ENCODE data around the gene IFTAP.
A peak's percentile ranks its signal among the peaks of the same experiment; 100 is the strongest.
"Not testable (repeated sequence)": the region's sequence is repeated elsewhere in the genome, so short reads cannot be mapped to it uniquely, and the experiment has no call there.

IFTAP gene

GRCh38 chr11:36594316-36594989 is at the start of gene IFTAP:
IFTAP (plus strand) TSS chr11:36594502; CDS start chr11:36610104, 15,602 bp downstream.
- TF ChIP-seq GATA1 (IDR thresholded peaks at IDR 0.05; ENCODE audit: low read depth, low read length) (no peak), POLR2A (IDR thresholded peaks at IDR 0.05; ENCODE audit: low read length) (peak; percentile 42)
- DNase-seq: peak; percentile 79 to 86

GRCh38 chr11:36550385-36551115 is 43.8 kb upstream of the IFTAP start:
- no peak for DNase-seq
- TF ChIP-seq GATA1 (IDR thresholded peaks at IDR 0.05; ENCODE audit: low read depth, low read length): no peak
- no peak for TF ChIP-seq POLR2A (IDR thresholded peaks at IDR 0.05; ENCODE audit: low read length)

- not testable (repeated sequence) for DNase-seq
These were observed 36.9 kb upstream of the IFTAP start for GRCh38 chr11:36557390-36557789.

- no peak for DNase-seq
These were observed 36.3 kb upstream of the IFTAP start for GRCh38 chr11:36557991-36558390.

GRCh38 chr11:36558571-36559413 is 35.5 kb upstream of the IFTAP start:
- TF ChIP-seq GATA1 (IDR thresholded peaks at IDR 0.05; ENCODE audit: low read depth, low read length): no peak
- TF ChIP-seq POLR2A (IDR thresholded peaks at IDR 0.05; ENCODE audit: low read length): no peak
- no peak for DNase-seq

More at GRCh38 chr11:36557991-36558390, 36.3 kb upstream of the IFTAP start:
- TF ChIP-seq GATA1 (IDR thresholded peaks at IDR 0.05; ENCODE audit: low read depth, low read length) (no peak), POLR2A (IDR thresholded peaks at IDR 0.05; ENCODE audit: low read length) (no peak)

GRCh38 chr11:36564376-36565030 is 29.8 kb upstream of the IFTAP start:
- TF ChIP-seq POLR2A (IDR thresholded peaks at IDR 0.05; ENCODE audit: low read length): no peak
- no peak for TF ChIP-seq GATA1 (IDR thresholded peaks at IDR 0.05; ENCODE audit: low read depth, low read length)

GRCh38 chr11:36565031-36565610 is 29.2 kb upstream of the IFTAP start:
- TF ChIP-seq POLR2A (IDR thresholded peaks at IDR 0.05; ENCODE audit: low read length) (no peak), GATA1 (IDR thresholded peaks at IDR 0.05; ENCODE audit: low read depth, low read length) (no peak)
- DNase-seq: peak; percentile 39 to 65

More at GRCh38 chr11:36564376-36565030, 29.8 kb upstream of the IFTAP start:
- DNase-seq: peak; percentile 65 to 78

GRCh38 chr11:36566407-36567053 is 27.8 kb upstream of the IFTAP start:
- no peak for DNase-seq
- TF ChIP-seq POLR2A (IDR thresholded peaks at IDR 0.05; ENCODE audit: low read length) (no peak), GATA1 (IDR thresholded peaks at IDR 0.05; ENCODE audit: low read depth, low read length) (no peak)

GRCh38 chr11:36567694-36568093 is 26.6 kb upstream of the IFTAP start, which contains the start of gene RAG1:
RAG1 (plus strand) TSS chr11:36568007; CDS start chr11:36573305, 5,298 bp downstream.
- TF ChIP-seq GATA1 (IDR thresholded peaks at IDR 0.05; ENCODE audit: low read depth, low read length) (no peak), POLR2A (IDR thresholded peaks at IDR 0.05; ENCODE audit: low read length) (no peak)

GRCh38 chr11:36569095-36569494 is 25.2 kb upstream of the IFTAP start:
- no peak for DNase-seq

More at GRCh38 chr11:36567694-36568093, 26.6 kb upstream of the IFTAP start, which contains the start of gene RAG1:
- DNase-seq: no peak

GRCh38 chr11:36574486-36574885 is 19.8 kb upstream of the IFTAP start:
- DNase-seq: no peak
- TF ChIP-seq GATA1 (IDR thresholded peaks at IDR 0.05; ENCODE audit: low read depth, low read length) (no peak), POLR2A (IDR thresholded peaks at IDR 0.05; ENCODE audit: low read length) (no peak)

More at GRCh38 chr11:36569095-36569494, 25.2 kb upstream of the IFTAP start:
- no peak for TF ChIP-seq GATA1 (IDR thresholded peaks at IDR 0.05; ENCODE audit: low read depth, low read length)

- no peak for DNase-seq
- TF ChIP-seq POLR2A (IDR thresholded peaks at IDR 0.05; ENCODE audit: low read length) (no peak), GATA1 (IDR thresholded peaks at IDR 0.05; ENCODE audit: low read depth, low read length) (no peak)
These were observed 16.9 kb upstream of the IFTAP start for GRCh38 chr11:36577373-36577772.

GRCh38 chr11:36577859-36578258 is 16.4 kb upstream of the IFTAP start:
- DNase-seq: no peak
- no peak for TF ChIP-seq GATA1 (IDR thresholded peaks at IDR 0.05; ENCODE audit: low read depth, low read length)
- no peak for TF ChIP-seq POLR2A (IDR thresholded peaks at IDR 0.05; ENCODE audit: low read length)

All from erythroblast (primary cell).